Ovary (tissue), 9 donors: ENCODE data around the gene TFIP11. TPM values are rescaled to one million over a fixed set of nuclear protein-coding genes. Genes with fewer than 3 reads are reported as not detected.

Source experiments
- DNase-seq, 5 donors: peaks; one replicate each; pipeline ENCODE4 v3.0.0-alpha.2; 2019 to 2020
- H3K27ac ChIP-seq, 2 donors: fragments of 200-600 bp; one replicate each; pipeline versions ENCODE4 v1.5.1 to v1.8.0; 2019 to 2022
- H3K27me3 ChIP-seq: fragments of 200-600 bp; one replicate; pipeline ENCODE4 v1.8.0; 2022
- H3K36me3 ChIP-seq: fragments of 200-600 bp; sonication (generic); one replicate; pipeline ENCODE4 v1.5.1; 2019
- H3K4me1 ChIP-seq: one replicate; pipeline ENCODE4 v1.8.1; 2013; ENCODE audit warnings: mild to moderate bottlenecking, moderate library complexity; ENCODE audit not compliant: insufficient read depth
- H3K4me3 ChIP-seq: fragments of 200-600 bp; sonication (generic); one replicate; pipeline ENCODE4 v1.5.1; 2017
- H3K9me3 ChIP-seq, 2 donors: fragments of 200-600 bp in 1 of 2; sonication (generic) in 1 of 2; one replicate each; pipeline versions ENCODE4 v1.5.1 to v1.8.1; 2013 to 2019; ENCODE audit warnings: mild to moderate bottlenecking in 1 of 2, moderate library complexity in 1 of 2
- CTCF ChIP-seq, 3 donors: fragments of 450-650 bp in 2 of 3; fragments of 200-600 bp in 1 of 3; IDR thresholded peaks; one replicate each; pipeline versions ENCODE4 v1.5.1 to v1.8.0; 2016 to 2022; ENCODE audit warnings: antibody characterized with exemption in 3 of 3, mild to moderate bottlenecking in 1 of 3
- EP300 ChIP-seq: sonication (generic); formaldehyde crosslinking; IDR thresholded peaks from one replicate; pipeline ENCODE4 v1.6.1; 2017; ENCODE audit warnings: antibody characterized with exemption
- POLR2A ChIP-seq: fragments of 450-650 bp; IDR thresholded peaks from one replicate; pipeline ENCODE4 v1.6.1; 2017; ENCODE audit warnings: antibody characterized with exemption, mild to moderate bottlenecking, moderate library complexity
- WGBS, 3 donors: extraction: QIAGEN DNeasy Blood & Tissue Kit in 1 of 3; methylation state at CpG; one replicate each; pipeline versions ENCODE4 v1.1.5 to v1.1.7; 2013 to 2017; 5-methylcytosine and 5-hydroxymethylcytosine counted together
- intact Hi-C, 4 donors: fragments of 100-400 bp; cut with DNase I; formaldehyde crosslinking; loops; one replicate each; pipeline versions ENCODE4 v1.11.0 to v1.15.1; 2022 to 2023
- polyA plus RNA-seq, 2 donors: library from polyadenylated mRNA; stranded (reverse); fragments of 200-250 nt in 1 of 2; fragments of 350-450 nt in 1 of 2; fragmentation: Illumina TruSeq in 1 of 2; extraction: RNeasy Lipid Tissue Mini Kit (QIAGEN cat#74804) in 1 of 2; gene quantifications; one replicate each; pipeline ENCODE4 v1.2.3, GENCODE V29; 2013 to 2014
- total RNA-seq, 7 donors: library from RNA; depleted of rRNA in 2 of 7; stranded (reverse); fragments of >200 nt in 2 of 7; fragmentation: NEBNext Ultra II Directional in 3 of 7; extraction: Animal tissue kit (Norgen Biotek cat#: 25700) in 3 of 7; gene quantifications; one replicate each; pipeline versions ENCODE4 v1.1.0 to v1.2.4, GENCODE V29; 2016 to 2023
- donor health status: DM: no; HTN: no; CAD: no; lungs with moderate emphysema.
- donor health status: DM: no; HTN: no; CAD: no.
- donor health status: Bipolar disorder and iron deficiency.
- donor health status: DM: yes; HTN: yes; CAD: no.
- donor health status: DM: no; HTN: no; CAD: no.
- donor health status: DM: yes; HTN: yes; CAD: no.

TFIP11 gene
- total and polyA plus RNA-seq, 9 donors: 10.8 to 31.0 (median 26.3) TPM

GRCh38 chr22:26545385-26545784, 33.1 kb upstream of the TFIP11 start:
- Histone ChIP-seq H3K36me3 (no peaks in the 10 kb centered on the region), H3K4me1 (no peaks in the 10 kb centered on the region), H3K27me3 (no peaks in the 10 kb centered on the region), H3K4me3 (no peak overlapping the region), H3K27ac (no peak overlapping the region), H3K9me3 (no peaks in the 10 kb centered on the region)
- TF ChIP-seq CTCF (IDR thresholded peaks at IDR 0.05): no peak
- TF ChIP-seq POLR2A: no peak
- TF ChIP-seq EP300: no peak
- 58 to 73% (median 59%) methylated on average over 2 of the region's 2 CpGs for WGBS, 3 donors
- no peak for DNase-seq
- intact Hi-C loops: no loop called here

- Histone ChIP-seq H3K36me3 (no peaks in the 10 kb centered on the region), H3K27me3 (no peaks in the 10 kb centered on the region), H3K4me3 (no peak overlapping the region), H3K27ac (no peak overlapping the region), H3K4me1 (no peaks in the 10 kb centered on the region), H3K9me3 (no peaks in the 10 kb centered on the region)
- TF ChIP-seq EP300: no peak
- no peak for TF ChIP-seq POLR2A
- 90 to 100% (median 94%) methylated on average over 1 of the region's 1 CpG for WGBS, 3 donors
- intact Hi-C loops: no loop called here
- DNase-seq: no peak
Measured at GRCh38 chr22:26544489-26544888, 32.2 kb upstream of the TFIP11 start.

GRCh38 chr22:26542831-26543230, 30.6 kb upstream of the TFIP11 start:
- Histone ChIP-seq H3K27ac (no peak overlapping the region), H3K9me3 (no peaks in the 10 kb centered on the region), H3K36me3 (no peaks in the 10 kb centered on the region), H3K4me3 (no peak overlapping the region), H3K27me3 (no peaks in the 10 kb centered on the region), H3K4me1 (no peaks in the 10 kb centered on the region)
- no peak for DNase-seq
- TF ChIP-seq POLR2A (no peak), CTCF (IDR thresholded peaks at IDR 0.05) (no peak), EP300 (no peak)
- intact Hi-C loops: no loop called here
- WGBS, 3 donors: 72 to 84% (median 79%) methylated on average over 3 of the region's 3 CpGs

DNA sequence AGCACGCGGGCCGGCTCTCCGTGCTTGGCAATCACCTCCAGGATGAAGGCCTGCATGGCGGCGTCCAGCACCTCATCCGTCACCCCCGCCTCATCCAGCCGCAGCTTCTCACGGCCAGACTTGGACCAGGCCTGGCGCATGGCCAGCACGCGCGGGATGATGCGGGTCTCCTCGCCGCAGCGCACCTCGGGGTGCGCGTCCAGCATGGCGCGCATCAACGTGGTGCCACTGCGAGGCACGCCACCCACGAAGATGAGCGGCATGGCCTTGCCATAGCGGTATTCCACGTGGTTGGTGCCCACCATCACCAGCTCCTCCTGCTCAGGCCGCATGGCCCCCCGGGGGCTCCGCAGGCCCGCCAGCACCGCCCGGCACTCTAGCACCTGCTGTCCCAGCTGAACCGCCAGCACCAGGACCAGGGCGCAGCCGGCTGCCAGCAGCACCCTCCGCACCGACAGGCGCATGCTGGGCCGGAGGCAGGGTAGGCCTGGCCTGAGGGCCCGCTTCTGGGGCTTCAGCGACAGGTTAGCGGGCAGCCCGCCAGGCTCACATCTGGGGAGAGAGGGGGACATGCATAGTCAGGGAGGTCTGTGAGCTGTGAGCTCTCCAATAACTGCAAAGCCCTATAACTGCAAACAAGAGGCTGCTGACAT, 29.0 kb upstream of the TFIP11 start:
- no peak overlapping the region for H3K27ac ChIP-seq
- H3K4me3 ChIP-seq: no peak overlapping the region
- H3K9me3 ChIP-seq: no peaks in the 10 kb centered on the region
- no peak for DNase-seq
- 92 to 97% (median 96%) methylated on average over 46 to 47 of the region's 47 CpGs for WGBS, 3 donors
- H3K4me1 ChIP-seq: no peaks in the 10 kb centered on the region
- H3K27me3 ChIP-seq: no peaks in the 10 kb centered on the region
- no peak for TF ChIP-seq CTCF (IDR thresholded peaks at IDR 0.05)
- TF ChIP-seq POLR2A: no peak
- no peak for TF ChIP-seq EP300
- no peaks in the 10 kb centered on the region for H3K36me3 ChIP-seq
- intact Hi-C loops: no loop called here

DNA sequence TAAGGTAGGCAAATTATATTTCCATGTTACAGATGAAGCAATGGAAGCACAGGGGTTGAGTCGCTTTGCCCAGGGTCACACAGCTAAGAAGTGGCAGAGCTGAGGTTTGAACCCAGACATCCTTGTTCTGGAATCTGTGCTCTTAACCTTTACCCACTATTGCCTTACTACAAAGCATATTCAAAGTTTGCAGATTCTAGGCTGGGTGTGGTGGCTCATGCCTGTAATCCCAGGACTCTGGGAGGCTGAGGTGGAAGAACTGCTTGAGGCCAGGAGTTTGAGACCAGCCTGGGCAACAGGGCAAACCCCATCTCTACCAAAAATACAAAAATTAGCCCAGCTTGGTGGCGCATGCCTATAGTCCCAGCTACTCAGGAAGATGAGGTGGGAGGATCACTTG, 27.8 kb upstream of the TFIP11 start:
- no peak for TF ChIP-seq CTCF (IDR thresholded peaks at IDR 0.05)
- TF ChIP-seq EP300: no peak
- no peak for TF ChIP-seq POLR2A
- intact Hi-C loops: no loop called here
- WGBS, 3 donors: 92 to 97% (median 92%) methylated on average over 2 of the region's 2 CpGs
- Histone ChIP-seq H3K4me3 (no peak overlapping the region), H3K27me3 (no peaks in the 10 kb centered on the region), H3K36me3 (no peaks in the 10 kb centered on the region), H3K27ac (no peak overlapping the region), H3K4me1 (no peaks in the 10 kb centered on the region), H3K9me3 (no peaks in the 10 kb centered on the region)
- no peak for DNase-seq
